AG10803 (cell line): ENCODE measurements around the gene RAE1.

Experiments
- DNase-seq: peaks from one replicate; pipeline ENCODE4 v3.0.0; 2010; ENCODE audit warnings: low read depth
- H3K4me3 ChIP-seq: 2 replicates; pipeline ENCODE4 v1.5.1; 2011; ENCODE audit warnings: mild to moderate bottlenecking, low read length, control low read depth
- TF ChIP-seq, protein P1 (sequence below): conservative IDR thresholded peaks from 2 replicates; pipeline ENCODE4 v1.5.1; 2011; ENCODE audit warnings: mild to moderate bottlenecking, low read length, control low read depth, inconsistent platforms

Gene RAE1

GRCh38 chr20:57425150-57426013 is 74.3 kb downstream of the RAE1 start:
- TF ChIP-seq, protein P1, sequence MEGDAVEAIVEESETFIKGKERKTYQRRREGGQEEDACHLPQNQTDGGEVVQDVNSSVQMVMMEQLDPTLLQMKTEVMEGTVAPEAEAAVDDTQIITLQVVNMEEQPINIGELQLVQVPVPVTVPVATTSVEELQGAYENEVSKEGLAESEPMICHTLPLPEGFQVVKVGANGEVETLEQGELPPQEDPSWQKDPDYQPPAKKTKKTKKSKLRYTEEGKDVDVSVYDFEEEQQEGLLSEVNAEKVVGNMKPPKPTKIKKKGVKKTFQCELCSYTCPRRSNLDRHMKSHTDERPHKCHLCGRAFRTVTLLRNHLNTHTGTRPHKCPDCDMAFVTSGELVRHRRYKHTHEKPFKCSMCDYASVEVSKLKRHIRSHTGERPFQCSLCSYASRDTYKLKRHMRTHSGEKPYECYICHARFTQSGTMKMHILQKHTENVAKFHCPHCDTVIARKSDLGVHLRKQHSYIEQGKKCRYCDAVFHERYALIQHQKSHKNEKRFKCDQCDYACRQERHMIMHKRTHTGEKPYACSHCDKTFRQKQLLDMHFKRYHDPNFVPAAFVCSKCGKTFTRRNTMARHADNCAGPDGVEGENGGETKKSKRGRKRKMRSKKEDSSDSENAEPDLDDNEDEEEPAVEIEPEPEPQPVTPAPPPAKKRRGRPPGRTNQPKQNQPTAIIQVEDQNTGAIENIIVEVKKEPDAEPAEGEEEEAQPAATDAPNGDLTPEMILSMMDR = no peak
- H3K4me3 ChIP-seq = no peak overlapping the region
- no peak for DNase-seq

DNA sequence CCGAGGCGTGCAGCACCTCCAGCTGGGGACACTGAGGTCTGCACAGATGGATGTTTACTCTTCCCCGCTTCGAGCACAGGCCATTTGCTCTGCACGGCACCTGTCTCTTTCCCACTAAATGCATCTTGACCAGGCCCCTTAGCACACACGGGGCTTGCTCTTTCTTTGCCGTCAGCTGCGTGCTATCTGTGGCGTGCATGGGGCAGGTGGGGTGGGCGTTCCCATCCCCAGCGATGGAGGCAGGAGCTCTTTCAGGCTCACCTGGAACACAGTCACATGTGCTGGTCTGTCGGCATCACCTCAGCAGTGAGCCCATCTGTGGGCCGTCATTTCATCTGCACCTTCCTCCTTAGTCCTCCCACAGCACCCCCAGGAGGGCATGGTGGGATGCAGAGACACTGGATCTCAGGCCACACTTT is 75.2 kb downstream of the RAE1 start:
- TF ChIP-seq, protein P1 = no peak
- DNase-seq = no peak
- H3K4me3 ChIP-seq = no peak overlapping the region

GRCh38 chr20:57426831-57427230 is 75.8 kb downstream of the RAE1 start:
- DNase-seq = no peak
- no peak overlapping the region for H3K4me3 ChIP-seq
- TF ChIP-seq, protein P1 = no peak

DNA sequence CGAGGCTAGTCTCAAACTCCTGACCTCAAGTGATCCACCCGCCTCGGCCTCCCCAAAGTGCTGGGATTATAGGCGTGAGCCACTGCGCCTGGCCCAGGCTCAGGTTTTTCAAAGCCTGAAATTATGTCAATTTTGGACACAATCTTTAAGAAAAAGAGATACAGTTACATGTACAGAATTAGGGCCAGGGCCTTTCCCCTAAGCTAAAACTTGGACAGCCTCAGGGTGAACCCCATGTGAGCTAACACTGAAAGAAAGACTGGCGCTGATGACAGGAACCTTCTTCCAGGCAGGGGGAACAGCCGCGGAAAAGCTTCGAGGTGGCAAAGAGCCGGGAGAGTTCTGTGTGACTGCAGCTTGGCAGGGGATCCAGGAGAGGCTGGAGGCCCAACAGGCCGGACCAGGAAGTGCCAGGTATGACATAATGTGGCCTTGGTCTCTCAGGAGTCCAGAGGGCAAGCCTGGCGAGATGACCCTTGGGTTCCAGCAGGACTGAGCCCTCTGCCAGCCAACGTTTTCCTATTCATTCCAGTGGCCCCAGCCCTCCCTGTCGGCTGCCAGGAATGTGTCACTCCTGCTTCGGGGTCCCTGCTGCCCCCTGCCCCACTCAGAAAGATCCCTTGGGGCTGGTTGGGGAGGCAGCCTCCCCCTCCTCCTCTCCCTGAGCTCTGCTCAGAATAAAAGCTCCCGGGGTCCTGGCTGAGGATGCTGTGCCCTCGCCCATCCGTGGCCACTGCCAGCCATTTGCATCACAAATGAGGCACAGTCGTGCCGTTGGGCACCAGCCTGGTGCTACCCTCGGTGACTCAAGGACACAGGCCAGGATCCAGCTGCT is 77.5 kb downstream of the RAE1 start:
- H3K4me3 ChIP-seq = no peak overlapping the region
- TF ChIP-seq, protein P1 = no peak
- DNase-seq = no peak
